AG08396 (cell line): Measurements from ENCODE around the gene AJUBA.
"Not testable (repeated sequence)": the region's sequence is repeated elsewhere in the genome, so short reads cannot be mapped to it uniquely, and the experiment has no call there.

Source experiments
- DNase-seq: peaks from one replicate; pipeline ENCODE4 v3.0.0; 2012; ENCODE audit warnings: low spot score, mixed read lengths

AJUBA gene

DNA sequence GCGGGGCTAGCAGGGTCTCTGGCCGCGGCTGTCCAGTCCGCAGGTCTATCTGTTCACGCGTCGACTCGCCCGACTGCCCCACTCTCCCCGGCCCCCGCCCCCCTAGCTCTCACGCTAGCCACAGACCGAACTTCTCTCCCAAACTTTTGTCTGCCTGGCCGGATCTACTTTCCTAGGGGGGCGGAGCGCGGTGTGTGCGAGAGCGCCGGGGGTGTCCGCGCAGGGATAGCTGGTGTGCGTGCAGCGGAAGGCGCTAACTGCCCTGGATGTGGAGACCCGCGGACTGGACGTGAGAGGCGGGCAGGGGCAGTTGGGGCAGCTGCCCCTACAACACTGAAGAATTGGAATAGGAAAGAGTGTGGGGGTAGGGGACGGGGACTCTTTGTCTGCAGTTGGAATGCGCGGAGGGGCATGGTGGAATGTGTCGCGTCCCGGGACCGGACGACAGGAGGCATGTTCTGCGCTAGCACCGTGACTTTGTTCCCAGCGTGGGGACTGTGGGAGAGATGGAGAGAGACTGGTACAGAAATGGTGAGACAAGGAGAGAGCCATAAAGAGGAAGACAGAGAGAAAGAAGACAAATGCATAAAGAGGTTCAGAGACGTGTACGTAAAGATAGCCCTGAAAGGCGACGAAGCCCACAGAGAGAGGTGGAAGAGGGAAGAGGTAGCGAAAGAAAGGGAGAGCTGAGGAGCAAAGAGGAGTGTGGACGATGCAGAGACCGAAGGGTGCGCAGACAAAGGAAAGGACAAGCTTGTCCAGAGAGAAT, at the start of gene AJUBA:
TSS of gene AJUBA (minus strand) at position 75 of the 769 bp plus-strand sequence. CDS start 285 bp downstream, outside the sequence.
- peak; percentile 93 for DNase-seq

DNA sequence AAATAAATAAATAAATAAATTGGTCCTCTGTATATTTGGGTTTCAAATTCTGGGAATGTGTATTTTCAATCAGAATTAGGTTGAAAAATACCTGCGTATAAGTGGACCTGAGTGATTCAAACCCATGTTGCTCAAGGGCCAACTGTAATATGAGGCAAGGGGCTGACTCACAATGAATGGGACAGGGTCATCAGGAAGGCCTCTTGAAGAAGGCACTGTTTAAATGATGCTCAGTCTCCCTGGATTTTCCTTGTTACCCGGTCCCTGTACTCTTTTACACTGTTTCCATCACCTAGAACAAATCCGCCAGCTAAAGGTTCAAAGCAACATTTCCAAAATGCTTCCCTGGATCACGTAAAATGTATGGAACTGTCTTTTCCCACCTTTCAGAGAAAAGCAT, 48.6 kb upstream of the AJUBA start:
- DNase-seq: no peak

GRCh38 chr14:23028799-23029198, 46.4 kb upstream of the AJUBA start:
- no peak for DNase-seq

- DNase-seq: no peak
These were observed 42.9 kb upstream of the AJUBA start for GRCh38 chr14:23025151-23025814.

DNA sequence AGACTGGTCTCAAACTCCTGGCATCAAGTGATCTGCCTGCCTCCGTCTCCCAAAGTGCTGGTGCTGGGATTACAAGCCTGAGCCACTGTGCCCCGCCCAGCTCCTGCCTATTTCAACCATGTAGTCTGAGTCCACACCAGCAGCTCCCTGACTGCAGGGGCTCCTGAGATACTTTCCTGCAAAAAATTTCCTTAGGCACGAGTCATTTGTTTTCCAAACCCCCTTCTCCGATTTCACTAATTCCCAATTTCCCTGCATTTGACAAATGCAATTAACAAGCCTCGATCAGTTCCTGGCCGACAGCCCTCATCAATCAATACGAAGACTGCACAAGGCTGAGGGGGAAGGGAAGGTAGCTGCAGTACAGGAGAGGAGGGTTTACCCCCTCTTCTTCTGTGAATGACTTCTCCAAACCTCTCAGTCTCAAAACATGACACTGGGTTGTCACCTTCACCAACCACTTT, 42.3 kb upstream of the AJUBA start:
- no peak for DNase-seq

DNA sequence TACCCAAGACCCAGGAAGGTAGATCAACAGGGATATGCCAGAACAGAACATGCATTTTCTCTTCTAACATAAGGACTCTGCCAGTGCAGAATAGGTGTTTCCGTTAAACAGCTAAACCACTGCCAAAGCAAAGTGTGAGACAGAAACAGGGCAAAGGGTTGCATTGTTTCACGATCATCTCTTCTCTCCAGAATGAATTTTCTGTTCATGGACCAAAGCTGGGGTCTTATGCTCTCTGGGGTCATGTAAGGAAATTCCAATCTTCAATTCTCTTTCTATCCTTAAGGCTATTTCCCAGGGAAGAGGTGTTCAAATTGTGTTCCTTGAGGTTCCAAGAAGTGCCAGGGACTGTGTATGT, 41.4 kb upstream of the AJUBA start:
- DNase-seq: no peak

DNA sequence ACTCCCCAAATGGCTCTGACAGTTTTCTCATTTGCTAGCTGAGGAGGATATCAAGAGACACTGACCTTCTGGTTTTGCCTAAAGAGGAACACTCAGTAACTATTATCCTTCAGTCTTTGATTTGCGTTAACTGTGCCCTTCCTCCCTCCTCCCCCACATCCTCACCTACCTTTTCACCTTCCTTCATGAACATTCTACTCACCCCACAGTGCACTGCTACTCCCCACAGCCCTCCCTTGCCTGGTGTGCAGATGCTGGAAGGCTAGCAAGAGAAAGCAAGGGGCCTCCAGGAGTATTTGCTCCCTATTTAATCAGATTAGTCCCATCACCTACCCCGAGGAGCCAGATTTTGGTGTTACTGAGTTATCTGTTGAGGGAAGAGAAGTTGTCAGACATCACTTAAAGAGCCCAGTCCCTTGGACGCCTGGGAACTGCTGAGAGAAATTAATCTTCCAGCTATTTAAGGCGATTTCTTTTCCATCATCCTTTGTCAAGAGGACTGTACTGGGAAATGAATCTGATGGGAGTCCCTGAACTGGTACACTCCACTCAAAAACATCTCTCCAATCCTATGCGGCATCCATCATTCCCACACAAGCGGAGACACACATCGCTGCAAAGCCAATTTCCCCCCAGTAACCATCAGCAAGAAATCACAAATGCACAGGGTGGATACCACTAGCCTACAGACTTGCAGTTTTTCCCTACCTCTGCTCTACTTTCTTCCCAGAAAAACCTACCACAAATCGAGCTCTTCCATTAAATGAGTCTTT, 40.9 kb upstream of the AJUBA start:
- no peak for DNase-seq

- no peak for DNase-seq
These were observed 39.6 kb upstream of the AJUBA start for GRCh38 chr14:23021889-23022442.

- DNase-seq: no peak
These were observed 39.1 kb upstream of the AJUBA start for GRCh38 chr14:23021434-23021833.

- no peak for DNase-seq
These were observed 38.1 kb upstream of the AJUBA start for GRCh38 chr14:23020143-23021128.

GRCh38 chr14:23018107-23018506, 35.8 kb upstream of the AJUBA start:
- DNase-seq: no peak

DNA sequence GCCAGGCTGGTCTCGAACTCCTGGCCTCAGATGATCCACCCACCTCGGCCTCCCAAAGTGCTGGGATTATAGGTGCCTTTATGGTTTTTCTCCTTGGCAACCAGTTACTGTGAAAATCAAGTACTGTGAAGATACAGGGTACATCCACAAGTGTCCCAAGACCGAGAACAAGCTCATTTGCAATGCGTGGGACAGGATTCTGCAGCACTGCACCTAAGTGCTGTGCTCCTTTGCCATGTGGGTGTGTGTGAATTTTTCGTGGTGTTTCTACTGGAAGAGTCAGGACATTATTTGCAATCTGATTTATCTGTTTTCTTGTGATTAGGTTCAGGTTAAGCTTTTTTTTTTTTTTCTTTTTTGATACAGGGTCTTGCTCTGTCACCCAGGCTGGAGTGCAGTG, 34.7 kb upstream of the AJUBA start:
- no peak for DNase-seq

- no peak for DNase-seq
These were observed 33.3 kb upstream of the AJUBA start for GRCh38 chr14:23015618-23016017.

DNA sequence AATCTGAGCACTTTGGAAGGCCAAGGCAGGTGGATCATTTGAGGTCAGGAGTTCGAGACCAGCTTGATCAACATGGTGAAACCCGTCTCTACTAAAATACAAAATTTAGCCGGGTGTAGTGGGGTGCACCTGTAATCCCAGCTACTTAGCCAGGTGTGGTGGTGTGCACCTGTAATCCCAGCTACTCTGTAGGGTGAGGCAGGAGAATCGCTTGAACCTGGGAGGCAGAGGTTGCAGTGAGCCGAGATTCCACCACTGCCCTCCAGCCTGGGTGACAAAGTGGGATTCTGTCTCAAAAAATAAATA, 31.4 kb upstream of the AJUBA start:
- DNase-seq: not testable (repeated sequence)

- DNase-seq: no peak
These were observed 30.9 kb upstream of the AJUBA start for GRCh38 chr14:23013054-23013748.

DNA sequence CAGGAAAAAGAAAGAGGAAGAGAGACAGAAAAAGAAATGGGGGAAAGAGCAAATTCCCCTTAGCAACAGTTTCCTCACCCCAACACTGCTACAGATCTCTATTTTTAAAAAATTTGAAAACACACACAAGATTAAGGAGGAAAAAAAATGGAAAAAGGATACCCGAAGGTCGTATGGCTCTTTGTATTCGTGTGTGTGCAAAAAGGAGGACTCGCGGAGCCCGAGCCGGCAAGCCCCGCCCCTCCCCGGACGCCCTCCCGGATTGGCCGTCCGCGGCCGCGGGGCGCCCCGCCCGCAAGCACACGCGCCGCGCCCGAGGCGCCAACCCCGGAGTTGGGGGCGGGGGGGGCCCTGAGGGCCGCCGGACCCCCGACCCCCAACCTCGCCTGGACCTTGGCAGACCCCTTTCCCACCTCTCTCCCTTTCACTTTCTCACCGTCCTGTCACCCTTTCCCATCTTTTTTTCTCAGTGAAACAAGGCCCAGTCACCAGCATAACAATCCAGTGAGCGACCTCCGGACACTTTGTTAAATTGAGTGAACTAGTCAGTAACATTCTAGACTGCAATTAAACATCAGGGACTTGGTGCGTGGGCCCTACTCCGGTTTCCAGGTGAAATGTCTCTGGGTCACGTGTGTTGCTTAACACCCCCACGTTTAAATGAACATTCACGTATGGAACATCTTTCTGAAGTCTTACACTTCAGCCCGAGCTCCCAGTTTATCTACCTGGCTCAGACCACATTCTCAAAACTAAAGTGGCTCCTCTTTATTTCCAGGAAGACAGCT, 27.8 kb upstream of the AJUBA start, which contains the start of gene C14orf93:
TSS of gene C14orf93 (minus strand) at position 205 of the 788 bp plus-strand sequence. CDS start 11,120 bp downstream, outside the sequence.
- DNase-seq: peak; percentile 93

- no peak for DNase-seq
These were observed 27.2 kb upstream of the AJUBA start for GRCh38 chr14:23009483-23009938.

DNA sequence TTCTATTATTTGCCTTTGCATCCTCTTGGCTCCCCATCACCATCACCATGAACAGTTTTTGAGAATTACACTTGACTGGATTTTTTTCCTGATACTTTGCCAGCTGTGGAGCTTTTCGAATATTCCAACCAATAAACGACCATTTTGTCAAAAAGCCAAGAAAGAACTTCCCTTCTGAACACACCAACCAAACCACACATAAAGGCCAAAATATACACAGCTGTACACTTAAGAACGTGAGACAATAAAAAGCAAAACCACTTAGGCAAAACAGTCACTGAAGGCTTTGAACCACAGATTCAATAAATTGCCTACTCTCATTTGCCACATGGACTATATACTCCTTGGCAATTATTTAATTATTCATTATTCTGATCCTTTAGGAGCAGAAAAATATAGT, 26.5 kb upstream of the AJUBA start:
- DNase-seq: no peak

GRCh38 chr14:23006544-23007419, 24.4 kb upstream of the AJUBA start:
- DNase-seq: peak; percentile 98
